HFF-Myc (cell line): ENCODE data around the gene CREB1.
"Not testable (repeated sequence)": the region's sequence is repeated elsewhere in the genome, so short reads cannot be mapped to it uniquely, and the experiment has no call there.

ENCODE experiments used
- DNase-seq: peaks from one replicate; pipeline ENCODE4 v3.0.0-alpha.2; 2011; ENCODE audit warnings: low read depth; ENCODE audit errors: extremely low read depth
- H3K4me3 ChIP-seq: replicated peaks from 2 replicates; pipeline ENCODE4 v1.5.1; 2011; ENCODE audit warnings: low read depth, mild to moderate bottlenecking, control low read depth, low read length
- CTCF ChIP-seq: IDR thresholded peaks from 2 replicates; pipeline ENCODE4 v1.5.1; 2012; ENCODE audit warnings: mild to moderate bottlenecking, low read depth, low read length, control low read depth; ENCODE audit errors: missing control alignments

CREB1 gene

GRCh38 chr2:207492461-207492860 is 37.3 kb upstream of the CREB1 start:
- no peak overlapping the region for H3K4me3 ChIP-seq
- TF ChIP-seq CTCF = no peak
- DNase-seq = no peak

- DNase-seq = no peak
- no peak overlapping the region for H3K4me3 ChIP-seq
- TF ChIP-seq CTCF = no peak
Measured at GRCh38 chr2:207494137-207494536, 35.6 kb upstream of the CREB1 start.

- not testable (repeated sequence) for DNase-seq
Measured at GRCh38 chr2:207496936-207497335, 32.8 kb upstream of the CREB1 start.

GRCh38 chr2:207497596-207497995 is 32.2 kb upstream of the CREB1 start:
- DNase-seq = no peak
- H3K4me3 ChIP-seq = no peak overlapping the region
- TF ChIP-seq CTCF = no peak

More at GRCh38 chr2:207496936-207497335, 32.8 kb upstream of the CREB1 start:
- H3K4me3 ChIP-seq = not testable (repeated sequence)

- DNase-seq = no peak
- TF ChIP-seq CTCF = no peak
- H3K4me3 ChIP-seq = no peak overlapping the region
Measured at GRCh38 chr2:207498427-207498826, 31.3 kb upstream of the CREB1 start.

- no peak overlapping the region for H3K4me3 ChIP-seq
- no peak for TF ChIP-seq CTCF
- DNase-seq = no peak
Measured at GRCh38 chr2:207499114-207499513, 30.6 kb upstream of the CREB1 start.

GRCh38 chr2:207501802-207502576 is 27.8 kb upstream of the CREB1 start:
- no peak overlapping the region for H3K4me3 ChIP-seq
- no peak for DNase-seq
- no peak for TF ChIP-seq CTCF
